Keratinocyte (primary cell): ENCODE results near the gene PPM1J. TPM values are rescaled to one million over a fixed set of nuclear protein-coding genes. Genes with fewer than 3 reads are reported as not detected.

ENCODE experiments used
- DNase-seq: peaks from one replicate; pipeline ENCODE4 v3.0.0-alpha.2; 2011; ENCODE audit warnings: low read depth, missing footprints, low spot score
- FAIRE-seq: peaks from 2 replicates; lab custom pipeline; 2011; peaks lifted over from hg19 to GRCh38; lab: Jason Lieb, UNC
- H2AFZ ChIP-seq: 2 replicates; pipeline ENCODE4 v1.6.0; 2012; ENCODE audit warnings: low read length, control low read depth, inconsistent platforms; ENCODE audit not compliant: control insufficient read depth
- H3K27ac ChIP-seq: 2 replicates; pipeline ENCODE4 v1.5.1; 2011; ENCODE audit warnings: low read length; ENCODE audit not compliant: control insufficient read depth, insufficient read depth
- H3K27me3 ChIP-seq: 3 replicates; pipeline ENCODE4 v1.6.0; 2011; ENCODE audit warnings: low read length; ENCODE audit not compliant: control insufficient read depth, insufficient read depth; ENCODE audit errors: extremely low read depth
- H3K36me3 ChIP-seq, 2 experiments: 2 replicates in 1 of 2; 3 replicates in 1 of 2; pipeline ENCODE4 v1.5.1; 2011; ENCODE audit warnings: low read length in 2 of 2, mild to moderate bottlenecking in 1 of 2; ENCODE audit not compliant: control insufficient read depth in 2 of 2, insufficient read depth in 2 of 2; ENCODE audit errors: extremely low read depth in 1 of 2
- H3K4me1 ChIP-seq: 3 replicates; pipeline ENCODE4 v1.5.1; 2011; ENCODE audit warnings: low read length; ENCODE audit not compliant: control insufficient read depth, insufficient read depth; ENCODE audit errors: extremely low read depth
- H3K4me2 ChIP-seq: 3 replicates; pipeline ENCODE4 v1.6.0; 2011; ENCODE audit warnings: low read depth, low read length; ENCODE audit not compliant: control insufficient read depth, insufficient read depth; ENCODE audit errors: extremely low read depth
- H3K4me3 ChIP-seq, 3 experiments: fragments of 200-600 bp in 1 of 3; sonication (generic) in 1 of 3; 2 replicates in 2 of 3; 3 replicates in 1 of 3; pipeline ENCODE4 v1.5.1; 2011 to 2016; ENCODE audit warnings: low read length in 3 of 3, mild to moderate bottlenecking in 3 of 3, control low read depth in 2 of 3, inconsistent platforms in 1 of 3, low read depth in 1 of 3, mixed read lengths in 1 of 3, mixed run types in 1 of 3, moderate library complexity in 1 of 3; ENCODE audit not compliant: control insufficient read depth in 2 of 3, insufficient read depth in 2 of 3; ENCODE audit errors: extremely low read depth in 1 of 3
- H3K79me2 ChIP-seq: 2 replicates; pipeline ENCODE4 v1.6.0; 2012; ENCODE audit warnings: low read length; ENCODE audit not compliant: control insufficient read depth, insufficient read depth
- H3K9ac ChIP-seq: 3 replicates; pipeline ENCODE4 v1.6.0; 2011; ENCODE audit warnings: low read length; ENCODE audit not compliant: control insufficient read depth, insufficient read depth; ENCODE audit errors: extremely low read depth
- H3K9me1 ChIP-seq: 3 replicates; pipeline ENCODE4 v1.6.0; 2011; ENCODE audit warnings: low read length; ENCODE audit not compliant: control insufficient read depth, insufficient read depth; ENCODE audit errors: extremely low read depth
- H3K9me3 ChIP-seq: 2 replicates; pipeline ENCODE4 v1.5.1; 2012; ENCODE audit warnings: low read depth, low read length; ENCODE audit not compliant: control insufficient read depth
- H4K20me1 ChIP-seq: 3 replicates; pipeline ENCODE4 v1.6.0; 2011; ENCODE audit warnings: low read length; ENCODE audit not compliant: control insufficient read depth, insufficient read depth; ENCODE audit errors: extremely low read depth
- EZH2 ChIP-seq: IDR thresholded peaks from one replicate; pipeline ENCODE4 v1.6.1; 2012; ENCODE audit warnings: inconsistent platforms, mild to moderate bottlenecking, low read length, moderate library complexity
- dilution Hi-C: fragments of 300-500 bp; cut with MboI; formaldehyde crosslinking; loops from one replicate; pipeline ENCODE4 v1.7.0; 2020; ENCODE audit warnings: low sequenced_read_pairs; ENCODE audit not compliant: extremely low pct_ligation_motif_present
- polyA plus RNA-seq, 5 experiments: library from polyadenylated mRNA; depleted of rRNA in 3 of 5; stranded (reverse) in 3 of 5; stranded (forward) in 1 of 5; unstranded in 1 of 5; fragments of >200 nt; gene quantifications; 1 replicate in 1 of 5; 2 replicates in 3 of 5; 3 replicates in 1 of 5; pipeline versions ENCODE4 v1.2.1 to v1.2.3, GENCODE V29; 2011 to 2012; ENCODE audit warnings: missing spikeins in 2 of 5, low read depth in 1 of 5, low replicate concordance in 1 of 5
- TF ChIP-seq, protein P1 (sequence below), 3 experiments: IDR thresholded peaks in 1 of 3; conservative IDR thresholded peaks in 1 of 3; optimal IDR thresholded peaks in 1 of 3; 2 replicates in 2 of 3; 3 replicates in 1 of 3; pipeline versions ENCODE3 to v1.5.1; 2011; ENCODE audit warnings: low read length in 3 of 3, mild to moderate bottlenecking in 3 of 3, moderate library complexity in 2 of 3, control low read depth in 1 of 3, inconsistent platforms in 1 of 3; ENCODE audit not compliant: insufficient read depth in 2 of 3; ENCODE audit errors: extremely low read depth in 1 of 3

Gene PPM1J
- polyA plus RNA-seq, 1 donor (not counting 4 experiments of a cell fraction or from before 2014, with no cell fraction given): 7.7 TPM

- Histone ChIP-seq H2AFZ (peak overlapping the region; percentile 61), H3K79me2 (peaks cover 34% of the 10 kb centered on the region), H3K27ac (peak overlapping the region; percentile 91), H3K4me1 (peaks cover 36% of the 10 kb centered on the region), H3K9me3 (no peaks in the 10 kb centered on the region), H3K9ac (peak overlapping the region; percentile 90), H3K36me3 (peaks cover 16 to 23% of the 10 kb centered on the region in 2 experiments), H3K27me3 (no peaks in the 10 kb centered on the region), H3K4me2 (peak overlapping the region; percentile 76), H4K20me1 (no peaks in the 10 kb centered on the region), H3K4me3 (peak overlapping the region in 2 of 3 experiments; percentile 72 to 92), H3K9me1 (peaks cover 4% of the 10 kb centered on the region)
- DNase-seq (no peak), FAIRE-seq (no peak)
- no peak for TF ChIP-seq EZH2
- TF ChIP-seq, protein P1, sequence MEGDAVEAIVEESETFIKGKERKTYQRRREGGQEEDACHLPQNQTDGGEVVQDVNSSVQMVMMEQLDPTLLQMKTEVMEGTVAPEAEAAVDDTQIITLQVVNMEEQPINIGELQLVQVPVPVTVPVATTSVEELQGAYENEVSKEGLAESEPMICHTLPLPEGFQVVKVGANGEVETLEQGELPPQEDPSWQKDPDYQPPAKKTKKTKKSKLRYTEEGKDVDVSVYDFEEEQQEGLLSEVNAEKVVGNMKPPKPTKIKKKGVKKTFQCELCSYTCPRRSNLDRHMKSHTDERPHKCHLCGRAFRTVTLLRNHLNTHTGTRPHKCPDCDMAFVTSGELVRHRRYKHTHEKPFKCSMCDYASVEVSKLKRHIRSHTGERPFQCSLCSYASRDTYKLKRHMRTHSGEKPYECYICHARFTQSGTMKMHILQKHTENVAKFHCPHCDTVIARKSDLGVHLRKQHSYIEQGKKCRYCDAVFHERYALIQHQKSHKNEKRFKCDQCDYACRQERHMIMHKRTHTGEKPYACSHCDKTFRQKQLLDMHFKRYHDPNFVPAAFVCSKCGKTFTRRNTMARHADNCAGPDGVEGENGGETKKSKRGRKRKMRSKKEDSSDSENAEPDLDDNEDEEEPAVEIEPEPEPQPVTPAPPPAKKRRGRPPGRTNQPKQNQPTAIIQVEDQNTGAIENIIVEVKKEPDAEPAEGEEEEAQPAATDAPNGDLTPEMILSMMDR (optimal IDR thresholded peaks at IDR 0.05 in 1 of 3, IDR thresholded peaks at IDR 0.05 in 1 of 3, conservative IDR thresholded peaks at IDR 0.05 in 1 of 3; ENCODE audit: extremely low read depth in 1 of 3, insufficient read depth in 2 of 3, low read length in 3 of 3): no peak
- dilution Hi-C loops: no loop called here
Measured at GRCh38 chr1:112708002-112708448, 7.1 kb downstream of the PPM1J start.

GRCh38 chr1:112707221-112708001, 7.7 kb downstream of the PPM1J start:
- FAIRE-seq: no peak
- Histone ChIP-seq H3K4me2 (peak overlapping the region; percentile 76), H3K9me3 (no peaks in the 10 kb centered on the region), H4K20me1 (no peaks in the 10 kb centered on the region), H3K9ac (peak overlapping the region; percentile 90), H3K27me3 (no peaks in the 10 kb centered on the region), H3K27ac (peak overlapping the region; percentile 91), H3K36me3 (peaks cover 21 to 29% of the 10 kb centered on the region in 2 experiments), H3K79me2 (peaks cover 38% of the 10 kb centered on the region), H3K4me1 (peaks cover 42% of the 10 kb centered on the region), H3K9me1 (peaks cover 4% of the 10 kb centered on the region), H2AFZ (peak overlapping the region; percentile 61), H3K4me3 (peak overlapping the region; percentile 72 to 92 (median 87))
- DNase-seq: no peak
- no peak for TF ChIP-seq EZH2
- TF ChIP-seq, protein P1 (optimal IDR thresholded peaks at IDR 0.05 in 1 of 3, IDR thresholded peaks at IDR 0.05 in 1 of 3, conservative IDR thresholded peaks at IDR 0.05 in 1 of 3; ENCODE audit: extremely low read depth in 1 of 3, insufficient read depth in 2 of 3, low read length in 3 of 3): peak in 2 of 3 experiments; percentile 75 to 99
- dilution Hi-C loops: no loop called here
